ENCODE data around the gene LLGL2.

Gene LLGL2

GRCh38 chr17:75553295-75554110, 28.0 kb downstream of the LLGL2 start:
- Histone ChIP-seq H3K4me3 (no peak overlapping the region), H3K36me3 (no peaks in the 10 kb centered on the region), H3K9me3 (no peaks in the 10 kb centered on the region), H3K4me1 (peaks cover 0 to 42% (median 11%) of the 10 kb centered on the region in 4 donors), H3K27me3 (no peaks in the 10 kb centered on the region), H3K27ac (peak overlapping the region in 1 of 2 donors; percentile 6)
- intact Hi-C loops (cut with DNase I; ENCODE audit: low total_unique reads), result no loop called here
- no peak for TF ChIP-seq CTCF (IDR thresholded peaks at IDR 0.05)
- DNase-seq, result no peak

- H3K36me3 ChIP-seq, result no peaks in the 10 kb centered on the region
- H3K4me1 ChIP-seq, result peaks cover 0 to 33% (median 11%) of the 10 kb centered on the region in 4 donors
- no peak for TF ChIP-seq CTCF (IDR thresholded peaks at IDR 0.05)
- no peaks in the 10 kb centered on the region for H3K27me3 ChIP-seq
- intact Hi-C loops (cut with DNase I; ENCODE audit: low total_unique reads), result no loop called here
- H3K27ac ChIP-seq, result no peak overlapping the region
- H3K9me3 ChIP-seq, result no peaks in the 10 kb centered on the region
- no peak for DNase-seq
- no peak overlapping the region for H3K4me3 ChIP-seq
These were observed 30.2 kb downstream of the LLGL2 start for GRCh38 chr17:75555679-75556153.

- H3K4me3 ChIP-seq, result no peak overlapping the region
- no peaks in the 10 kb centered on the region for H3K9me3 ChIP-seq
- DNase-seq, result no peak
- H3K27me3 ChIP-seq, result no peaks in the 10 kb centered on the region
- intact Hi-C loops (cut with DNase I; ENCODE audit: low total_unique reads), result no loop called here
- peaks cover 0 to 36% (median 11%) of the 10 kb centered on the region in 4 donors for H3K4me1 ChIP-seq
- no peak for TF ChIP-seq CTCF (IDR thresholded peaks at IDR 0.05)
- no peaks in the 10 kb centered on the region for H3K36me3 ChIP-seq
- H3K27ac ChIP-seq, result no peak overlapping the region
These were observed 31.8 kb downstream of the LLGL2 start for GRCh38 chr17:75557075-75557851.

- no peak for DNase-seq
- H3K9me3 ChIP-seq, result no peaks in the 10 kb centered on the region
- H3K27me3 ChIP-seq, result no peaks in the 10 kb centered on the region
- peaks cover 0 to 29% (median 4%) of the 10 kb centered on the region in 4 donors for H3K4me1 ChIP-seq
- no peak for TF ChIP-seq CTCF (IDR thresholded peaks at IDR 0.05)
- intact Hi-C loops (cut with DNase I; ENCODE audit: low total_unique reads), result no loop called here
- H3K36me3 ChIP-seq, result peaks cover 0 to 7% (median 1%) of the 10 kb centered on the region in 3 donors
- H3K4me3 ChIP-seq, result no peak overlapping the region
- H3K27ac ChIP-seq, result no peak overlapping the region
These were observed 32.6 kb downstream of the LLGL2 start for GRCh38 chr17:75557852-75558665.
